GM21447 (cell line): ENCODE data around the gene STARD3.

Source experiments
- ATAC-seq: cut with Tn5 transposase; IDR thresholded peaks from one replicate; pipeline ENCODE4 v1.9.1; 2021; ENCODE audit not compliant: unreplicated experiment

Gene STARD3

GRCh38 chr17:39603304-39604016 lies 33.5 kb upstream of the STARD3 start:
- ATAC-seq = no peak

- ATAC-seq = no peak
Observed at GRCh38 chr17:39604911-39605491, 31.9 kb upstream of the STARD3 start.

- no peak for ATAC-seq
Observed at GRCh38 chr17:39605492-39606433, 31.2 kb upstream of the STARD3 start.

DNA sequence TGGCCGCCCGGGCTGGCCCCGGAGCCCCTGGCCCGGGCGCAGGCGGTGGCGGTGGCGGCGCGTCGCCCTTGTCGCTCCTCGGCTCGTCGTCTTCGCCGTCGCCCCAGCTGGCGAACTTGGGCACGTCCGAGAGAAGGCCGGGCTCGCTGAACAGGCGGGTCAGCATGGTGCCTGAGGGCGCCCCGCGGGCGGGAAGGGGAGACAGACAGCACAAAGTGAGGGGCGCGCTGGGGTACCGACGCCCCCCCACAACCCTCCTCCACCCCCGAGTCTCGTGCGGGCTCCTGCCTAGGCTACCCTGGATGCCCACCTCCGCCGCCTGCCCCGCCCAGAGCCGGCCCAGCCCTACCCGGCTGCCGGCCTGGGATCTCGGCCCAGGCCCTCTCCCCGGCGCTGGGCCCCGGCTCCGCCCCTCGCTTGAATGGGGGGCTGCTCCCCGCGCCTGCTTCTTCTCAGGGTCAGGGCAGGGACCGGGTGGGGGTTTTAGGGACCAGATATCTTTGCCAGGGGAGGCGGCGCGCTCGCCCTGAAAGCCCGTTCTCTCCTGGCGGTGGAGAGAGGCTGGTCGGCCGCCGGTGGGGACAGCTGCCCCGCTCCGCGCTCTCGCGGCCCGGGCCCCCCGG lies 30.4 kb upstream of the STARD3 start:
- no peak for ATAC-seq

GRCh38 chr17:39607057-39607850 lies 29.7 kb upstream of the STARD3 start:
- ATAC-seq = no peak

- no peak for ATAC-seq
Observed at GRCh38 chr17:39607851-39608130, 29.2 kb upstream of the STARD3 start, which contains the start of gene NEUROD2. Gene NEUROD2 (minus strand): TSS chr17:39607920. CDS start chr17:39606599, 1,321 bp downstream.

GRCh38 chr17:39608142-39608981 lies 28.6 kb upstream of the STARD3 start:
- no peak for ATAC-seq

DNA sequence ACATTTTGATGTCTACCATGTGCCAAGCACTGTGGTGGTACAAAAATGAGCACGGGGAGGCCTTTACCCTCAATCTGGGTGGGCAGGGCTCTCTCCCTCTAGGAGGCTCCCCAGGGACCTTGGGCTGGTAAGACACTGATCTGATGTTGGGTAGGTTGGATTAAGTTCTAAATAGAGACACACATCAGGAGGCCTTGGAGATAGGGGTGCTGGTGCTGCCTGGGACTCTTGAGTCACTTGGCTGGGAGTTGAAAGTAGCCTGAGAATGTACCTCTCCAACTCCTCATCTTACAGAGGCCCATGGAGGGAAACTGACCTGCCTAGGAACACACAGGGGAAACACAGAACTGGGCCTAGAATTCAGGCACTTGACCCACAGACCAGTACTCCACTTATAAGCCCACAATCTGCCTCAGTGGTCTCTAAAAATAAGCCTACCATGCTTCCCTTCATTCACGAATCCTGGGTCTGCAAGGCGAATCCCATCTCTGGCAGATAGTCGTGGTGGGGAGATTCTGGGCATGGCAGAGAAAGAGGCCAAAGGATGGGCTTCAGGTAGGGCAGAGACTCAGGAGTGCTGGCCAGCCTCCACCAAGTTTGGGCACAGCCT lies 27.4 kb upstream of the STARD3 start:
- no peak for ATAC-seq

DNA sequence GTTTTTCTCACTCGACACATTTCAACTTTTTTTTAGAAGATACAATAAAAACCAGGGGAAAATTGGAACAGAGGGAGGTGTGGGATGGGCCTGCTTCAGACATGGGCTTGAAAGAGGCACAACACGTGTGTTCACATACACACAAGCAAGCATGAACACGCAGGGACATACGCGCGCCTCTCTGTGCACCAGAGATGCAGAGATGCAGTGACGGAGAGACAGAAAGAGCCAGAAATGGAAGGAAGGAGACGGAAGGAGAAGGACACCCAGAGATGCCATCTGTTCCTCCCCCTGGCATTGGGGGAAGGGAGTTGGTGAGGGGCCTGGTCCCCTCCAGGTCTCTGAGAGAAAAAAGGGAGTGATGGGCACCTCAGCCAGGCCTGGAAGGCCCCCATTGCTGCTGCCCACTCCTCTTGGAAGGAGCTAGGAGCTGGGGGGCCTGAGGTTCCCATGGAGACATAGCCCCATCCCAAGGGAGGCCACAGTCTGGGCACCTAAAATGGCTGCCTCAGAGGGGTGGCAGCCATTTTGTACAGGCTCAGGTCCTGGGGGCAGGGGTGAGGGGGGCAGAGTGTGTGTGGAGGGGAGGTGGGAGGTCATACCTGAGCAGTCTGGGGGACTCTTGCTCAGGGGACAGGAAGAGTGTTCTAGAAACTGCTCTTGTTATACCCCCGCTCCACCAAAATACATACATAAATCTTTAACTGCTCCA lies 25.4 kb upstream of the STARD3 start:
- no peak for ATAC-seq

DNA sequence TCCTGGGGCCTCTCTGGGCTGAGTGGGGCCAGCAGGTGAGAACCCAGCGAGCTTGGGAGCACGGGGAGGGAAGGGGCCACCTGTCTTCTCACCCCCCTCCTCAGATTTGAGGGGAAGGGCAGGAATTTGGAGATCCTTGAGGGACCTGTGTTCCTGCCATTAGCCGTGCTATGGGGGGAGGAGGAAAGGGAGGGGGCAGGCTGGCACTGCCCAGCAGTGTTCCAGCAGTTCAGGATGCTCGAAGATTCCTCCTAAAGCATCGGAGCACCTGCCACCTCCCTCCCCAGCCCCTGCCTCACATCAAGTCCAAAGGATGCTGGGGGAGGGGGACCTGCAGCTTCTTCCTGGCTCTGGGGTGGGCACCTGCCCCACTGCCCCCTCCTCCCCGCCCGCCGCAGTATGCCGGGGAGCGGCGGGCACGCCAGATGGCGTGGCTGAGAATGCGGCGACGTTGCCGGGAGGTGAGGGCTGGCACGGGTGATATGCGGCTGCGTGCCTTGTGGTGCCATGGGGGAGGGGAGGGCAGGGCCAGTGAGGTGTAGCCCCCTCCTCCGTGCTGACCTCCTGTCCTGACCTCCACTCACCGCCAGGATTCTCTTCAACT lies 24.6 kb upstream of the STARD3 start:
- ATAC-seq = no peak

- no peak for ATAC-seq
Observed at GRCh38 chr17:39612935-39613464, 23.9 kb upstream of the STARD3 start.

DNA sequence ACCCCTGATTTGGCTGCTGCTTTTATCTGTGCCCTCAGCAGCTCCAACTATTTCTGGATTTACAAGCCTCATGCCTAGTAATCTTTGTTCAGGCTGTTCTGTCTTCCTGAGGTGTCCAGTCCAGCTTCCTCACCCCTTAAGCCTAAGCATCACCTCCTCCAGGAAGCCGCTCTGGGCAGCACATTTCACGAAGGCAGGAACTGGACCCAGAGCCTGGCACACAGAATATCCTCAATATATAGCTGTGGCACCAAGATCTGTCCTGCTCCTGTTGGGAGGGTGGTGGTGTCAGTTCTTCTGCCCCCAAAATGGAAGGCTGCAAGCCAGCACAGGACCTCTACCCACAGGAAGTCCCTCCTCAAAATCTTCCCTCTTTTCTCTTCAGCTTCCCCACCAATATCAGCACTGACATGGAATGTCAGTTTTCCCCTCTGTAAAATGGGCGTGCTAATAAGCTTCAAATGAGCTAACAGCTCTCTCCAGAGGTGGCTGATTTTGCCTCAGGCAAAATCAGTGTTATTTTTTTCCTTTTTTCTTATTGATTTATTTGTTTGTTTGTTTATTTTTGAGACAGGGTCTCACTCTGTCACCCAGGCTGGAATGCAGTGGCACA lies 22.3 kb upstream of the STARD3 start:
- no peak for ATAC-seq

GRCh38 chr17:39615434-39615833 lies 21.5 kb upstream of the STARD3 start:
- ATAC-seq = no peak

DNA sequence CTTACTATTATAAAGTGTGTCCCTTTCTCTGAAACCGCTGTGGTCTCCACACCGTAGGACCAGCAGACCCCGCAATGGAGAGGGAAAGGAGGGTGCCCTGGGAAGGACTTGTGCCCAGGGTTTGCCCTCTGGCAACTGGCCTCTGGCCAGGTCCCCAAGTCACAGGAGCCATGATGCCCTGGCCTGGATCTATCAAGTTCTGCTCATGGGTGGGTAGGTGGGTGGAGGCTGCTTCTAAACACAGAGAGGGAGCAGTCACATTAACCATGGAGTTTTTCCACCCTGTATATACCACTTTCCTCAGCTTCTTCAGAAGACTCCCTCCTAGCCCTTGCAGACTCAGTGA lies 19.9 kb upstream of the STARD3 start:
- no peak for ATAC-seq

- no peak for ATAC-seq
Observed at GRCh38 chr17:39617446-39618245, 19.3 kb upstream of the STARD3 start.

- ATAC-seq = no peak
Observed at GRCh38 chr17:39618246-39618913, 18.6 kb upstream of the STARD3 start.
